Lung (tissue), 12 donors: ENCODE measurements around the gene AHRR. TPM values are rescaled to one million over a fixed set of nuclear protein-coding genes. Genes with fewer than 3 reads are reported as not detected.
A peak's percentile ranks its signal among the peaks of the same experiment; 100 is the strongest.

Experiments used
- ATAC-seq: fragments of 200-7000 bp; cut with Tn5 transposase; one replicate; pipeline ENCODE4 v1.9.1; 2020; ENCODE audit warnings: moderate number of reproducible peaks; ENCODE audit not compliant: insufficient read depth, low FRiP score
- DNase-seq, 3 donors: peaks; one replicate each; pipeline ENCODE4 v3.0.0-alpha.2; 2013 to 2017
- H3K27ac ChIP-seq, 2 donors: one replicate each; pipeline ENCODE4 v1.5.1; 2013; ENCODE audit warnings: mild to moderate bottlenecking in 2 of 2, moderate library complexity in 2 of 2, control low read depth in 1 of 2, inconsistent platforms in 1 of 2, low read depth in 1 of 2, low read length in 1 of 2
- H3K27me3 ChIP-seq, 3 donors: one replicate each; pipeline ENCODE4 v1.5.1; 2013; ENCODE audit warnings: low read length in 2 of 3; ENCODE audit not compliant: control insufficient read depth in 3 of 3, insufficient read depth in 3 of 3
- H3K36me3 ChIP-seq, 4 donors: one replicate each; pipeline ENCODE4 v1.5.1; 2013; ENCODE audit warnings: low read length in 4 of 4, mild to moderate bottlenecking in 1 of 4, moderate library complexity in 1 of 4; ENCODE audit not compliant: control insufficient read depth in 4 of 4, insufficient read depth in 4 of 4
- H3K4me1 ChIP-seq, 5 donors: one replicate each; pipeline ENCODE4 v1.5.1; 2013; ENCODE audit warnings: low read length in 5 of 5, mild to moderate bottlenecking in 2 of 5, moderate library complexity in 1 of 5; ENCODE audit not compliant: control insufficient read depth in 5 of 5, insufficient read depth in 5 of 5
- H3K4me3 ChIP-seq: one replicate; pipeline ENCODE4 v1.5.1; 2013; ENCODE audit warnings: mild to moderate bottlenecking, control low read depth, moderate library complexity
- H3K9ac ChIP-seq, 2 donors: one replicate each; pipeline ENCODE4 v1.5.1; 2013; ENCODE audit warnings: low read length in 2 of 2, control low read depth in 1 of 2; ENCODE audit not compliant: insufficient read depth in 1 of 2
- H3K9me3 ChIP-seq, 4 donors: one replicate each; pipeline ENCODE4 v1.5.1; 2013; ENCODE audit warnings: low read length in 3 of 4, mild to moderate bottlenecking in 1 of 4, moderate library complexity in 1 of 4; ENCODE audit not compliant: control insufficient read depth in 4 of 4, insufficient read depth in 3 of 4
- CTCF ChIP-seq: IDR thresholded peaks from 2 replicates; pipeline ENCODE4 v1.5.1; 2012; ENCODE audit warnings: mild to moderate bottlenecking; ENCODE audit errors: control extremely low read depth, extremely low read depth
- WGBS, 2 donors: extraction: QIAGEN DNeasy Blood & Tissue Kit; methylation state at CpG; one replicate each; pipeline ENCODE4 v1.1.7; 2013; 5-methylcytosine and 5-hydroxymethylcytosine counted together
- polyA plus RNA-seq, 2 donors: library from polyadenylated mRNA; stranded (reverse); fragments of 200-250 nt; gene quantifications; one replicate each; pipeline ENCODE4 v1.2.1, GENCODE V29; 2013
- total RNA-seq, 2 donors: library from RNA; depleted of rRNA in 1 of 2; stranded (reverse); fragments of >200 nt in 1 of 2; gene quantifications; one replicate each; pipeline ENCODE4 v1.2.1, GENCODE V29; 2014 to 2021
- donor health status: control.
- donor health status: control.
- donor health status: Bipolar disorder and iron deficiency.
- donor health status: healthy.
- donor health status: DM: yes; HTN: yes; CAD: no.

The AHRR gene
- total and polyA plus RNA-seq, 4 donors, result 0.63 to 8.8 (median 2.8) TPM

- H3K4me3 ChIP-seq, result peak overlapping the region; percentile 57
Observed at GRCh38 chr5:320524-321229, 837 bp upstream of the AHRR start.

GRCh38 chr5:321726-322251 lies 275 bp downstream of the AHRR start:
- H3K9me3 ChIP-seq, result peaks cover 0 to 2% (median 0%) of the 10 kb centered on the region in 4 donors
- peak overlapping the region; percentile 58 for H3K4me3 ChIP-seq
- TF ChIP-seq CTCF, result no peak
- H3K36me3 ChIP-seq, result peaks cover 0 to 5% (median 0%) of the 10 kb centered on the region in 4 donors
- H3K27ac ChIP-seq, result peak overlapping the region in 1 of 2 donors; percentile 26
- H3K4me1 ChIP-seq, result peaks cover 0 to 15% (median 0%) of the 10 kb centered on the region in 5 donors
- DNase-seq (no peak), ATAC-seq (no peak)
- 1 to 2% methylated on average over 49 to 67 of the region's 67 CpGs for WGBS, 2 donors
- peaks cover 5 to 55% (median 23%) of the 10 kb centered on the region in 3 donors for H3K27me3 ChIP-seq
- no peak overlapping the region for H3K9ac ChIP-seq

More at GRCh38 chr5:320524-321229, 837 bp upstream of the AHRR start:
- peaks cover 0 to 15% (median 0%) of the 10 kb centered on the region in 5 donors for H3K4me1 ChIP-seq
- no peak for TF ChIP-seq CTCF
- peaks cover 0 to 11% (median 1%) of the 10 kb centered on the region in 4 donors for H3K36me3 ChIP-seq
- H3K9me3 ChIP-seq, result peaks cover 0 to 2% (median 0%) of the 10 kb centered on the region in 4 donors
- no peak overlapping the region for H3K27ac ChIP-seq
- H3K27me3 ChIP-seq, result peaks cover 5 to 52% (median 23%) of the 10 kb centered on the region in 3 donors
- no peak overlapping the region for H3K9ac ChIP-seq
- ATAC-seq (no peak), DNase-seq (no peak)
- WGBS, 2 donors, result 3 to 6% methylated on average over 58 to 65 of the region's 65 CpGs

- peak overlapping the region in 1 of 2 donors; percentile 26 for H3K27ac ChIP-seq
- TF ChIP-seq CTCF, result no peak
- ATAC-seq (no peak), DNase-seq (no peak)
- H3K4me3 ChIP-seq, result peak overlapping the region; percentile 58
- peaks cover 0 to 15% (median 0%) of the 10 kb centered on the region in 5 donors for H3K4me1 ChIP-seq
- H3K9ac ChIP-seq, result no peak overlapping the region
- H3K9me3 ChIP-seq, result peaks cover 0 to 2% (median 0%) of the 10 kb centered on the region in 4 donors
- peaks cover 5 to 57% (median 23%) of the 10 kb centered on the region in 3 donors for H3K27me3 ChIP-seq
- H3K36me3 ChIP-seq, result peaks cover 0 to 1% (median 0%) of the 10 kb centered on the region in 4 donors
- 31 to 38% methylated on average over 50 to 56 of the region's 56 CpGs for WGBS, 2 donors
Observed at GRCh38 chr5:322281-322941, 897 bp downstream of the AHRR start.
